Neutrophil (primary cell): ENCODE data around the gene TSPAN5.

ENCODE experiments used
- H3K27ac ChIP-seq: fragments of 200-600 bp; sonication (generic); 2 replicates; pipeline ENCODE4 v1.5.1; 2016; ENCODE audit warnings: mild to moderate bottlenecking, moderate library complexity
- H3K27me3 ChIP-seq: fragments of 200-600 bp; sonication (generic); 2 replicates; pipeline ENCODE4 v1.6.0; 2016; ENCODE audit warnings: mild to moderate bottlenecking
- H3K36me3 ChIP-seq: fragments of 200-600 bp; sonication (generic); 2 replicates; pipeline ENCODE4 v1.5.1; 2017
- H3K4me1 ChIP-seq, 2 experiments: fragments of 200-600 bp in 1 of 2; sonication (generic) in 1 of 2; 1 replicate in 1 of 2; 2 replicates in 1 of 2; pipeline versions ENCODE4 v1.5.1 to v1.6.1; 2013 to 2016; ENCODE audit warnings: low read depth in 1 of 2, low read length in 1 of 2, mild to moderate bottlenecking in 1 of 2, moderate library complexity in 1 of 2; ENCODE audit not compliant: control insufficient read depth in 1 of 2, insufficient read depth in 1 of 2
- H3K4me3 ChIP-seq, 2 experiments: fragments of 200-600 bp in 1 of 2; sonication (generic) in 1 of 2; 1 replicate in 1 of 2; 2 replicates in 1 of 2; pipeline ENCODE4 v1.5.1; 2013 to 2016; ENCODE audit warnings: low read depth in 1 of 2, low read length in 1 of 2, mild to moderate bottlenecking in 1 of 2, moderate library complexity in 1 of 2
- H3K9me3 ChIP-seq: fragments of 200-600 bp; sonication (generic); 2 replicates; pipeline ENCODE4 v1.5.1; 2016
- TF ChIP-seq, protein P1 (sequence below): fragments of 200-600 bp; sonication (generic); IDR thresholded peaks from 2 replicates; pipeline ENCODE4 v1.5.1; 2016; ENCODE audit warnings: antibody characterized with exemption

TSPAN5 gene

DNA sequence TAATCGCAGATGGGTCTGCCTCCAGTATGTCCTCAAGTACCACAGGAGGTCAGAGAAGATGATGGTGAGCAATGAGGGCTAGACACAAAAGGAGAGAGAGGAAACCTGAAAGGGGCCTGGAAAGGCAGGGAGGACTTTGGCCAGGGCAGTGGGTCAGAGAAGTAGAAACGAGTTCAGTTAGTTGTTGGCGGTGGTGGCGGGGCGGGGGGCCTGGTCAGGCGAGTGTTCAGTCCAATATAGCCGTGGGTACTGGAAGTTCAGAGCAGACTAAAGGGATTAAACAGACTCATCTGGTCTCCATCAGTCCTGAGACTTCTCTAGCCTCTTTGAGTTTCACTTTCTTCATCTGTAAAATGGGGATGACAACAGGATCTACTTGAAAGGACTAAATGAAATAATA lies 90.8 kb downstream of the TSPAN5 start:
- Histone ChIP-seq H3K9me3 (no peaks in the 10 kb centered on the region), H3K27me3 (no peaks in the 10 kb centered on the region), H3K27ac (no peak overlapping the region), H3K4me3 (no peak overlapping the region), H3K36me3 (no peaks in the 10 kb centered on the region), H3K4me1 (no peaks in the 10 kb centered on the region)
- TF ChIP-seq, protein P1, sequence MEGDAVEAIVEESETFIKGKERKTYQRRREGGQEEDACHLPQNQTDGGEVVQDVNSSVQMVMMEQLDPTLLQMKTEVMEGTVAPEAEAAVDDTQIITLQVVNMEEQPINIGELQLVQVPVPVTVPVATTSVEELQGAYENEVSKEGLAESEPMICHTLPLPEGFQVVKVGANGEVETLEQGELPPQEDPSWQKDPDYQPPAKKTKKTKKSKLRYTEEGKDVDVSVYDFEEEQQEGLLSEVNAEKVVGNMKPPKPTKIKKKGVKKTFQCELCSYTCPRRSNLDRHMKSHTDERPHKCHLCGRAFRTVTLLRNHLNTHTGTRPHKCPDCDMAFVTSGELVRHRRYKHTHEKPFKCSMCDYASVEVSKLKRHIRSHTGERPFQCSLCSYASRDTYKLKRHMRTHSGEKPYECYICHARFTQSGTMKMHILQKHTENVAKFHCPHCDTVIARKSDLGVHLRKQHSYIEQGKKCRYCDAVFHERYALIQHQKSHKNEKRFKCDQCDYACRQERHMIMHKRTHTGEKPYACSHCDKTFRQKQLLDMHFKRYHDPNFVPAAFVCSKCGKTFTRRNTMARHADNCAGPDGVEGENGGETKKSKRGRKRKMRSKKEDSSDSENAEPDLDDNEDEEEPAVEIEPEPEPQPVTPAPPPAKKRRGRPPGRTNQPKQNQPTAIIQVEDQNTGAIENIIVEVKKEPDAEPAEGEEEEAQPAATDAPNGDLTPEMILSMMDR: no peak

GRCh38 chr4:98566361-98567008 lies 91.9 kb downstream of the TSPAN5 start:
- Histone ChIP-seq H3K9me3 (no peaks in the 10 kb centered on the region), H3K27ac (no peak overlapping the region), H3K36me3 (no peaks in the 10 kb centered on the region), H3K27me3 (no peaks in the 10 kb centered on the region), H3K4me1 (no peaks in the 10 kb centered on the region), H3K4me3 (no peak overlapping the region)
- TF ChIP-seq, protein P1: no peak

DNA sequence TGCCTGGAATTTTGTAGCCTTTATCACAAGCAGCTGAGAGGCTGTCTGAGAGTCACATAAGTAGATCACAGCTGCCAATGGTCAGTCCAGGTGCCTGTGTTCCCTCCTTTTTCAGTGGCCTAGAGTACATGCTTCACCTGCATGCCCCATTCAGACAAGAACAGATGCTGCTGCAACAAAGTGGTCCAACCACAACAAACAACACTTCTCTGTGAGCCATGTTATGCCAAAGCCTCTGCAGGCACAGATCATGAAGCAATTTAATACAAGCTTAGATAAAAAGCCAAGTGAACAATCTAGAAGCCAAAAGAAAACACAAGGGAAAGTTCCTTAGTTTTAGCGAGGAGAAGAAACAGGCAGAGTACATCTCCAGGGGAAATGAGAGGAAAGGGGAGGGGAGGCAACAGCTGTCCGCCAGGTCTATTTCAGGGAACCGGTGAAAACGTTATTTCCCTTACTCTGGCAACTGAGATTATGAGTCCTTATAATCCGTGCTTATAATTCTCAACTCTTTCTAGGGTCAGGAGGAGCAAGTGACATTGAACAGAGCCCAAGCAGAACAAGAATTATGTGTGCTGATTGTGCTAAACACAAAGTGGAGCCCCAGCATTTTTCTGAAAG lies 92.6 kb downstream of the TSPAN5 start:
- TF ChIP-seq, protein P1: no peak
- Histone ChIP-seq H3K9me3 (no peaks in the 10 kb centered on the region), H3K4me1 (no peaks in the 10 kb centered on the region)

DNA sequence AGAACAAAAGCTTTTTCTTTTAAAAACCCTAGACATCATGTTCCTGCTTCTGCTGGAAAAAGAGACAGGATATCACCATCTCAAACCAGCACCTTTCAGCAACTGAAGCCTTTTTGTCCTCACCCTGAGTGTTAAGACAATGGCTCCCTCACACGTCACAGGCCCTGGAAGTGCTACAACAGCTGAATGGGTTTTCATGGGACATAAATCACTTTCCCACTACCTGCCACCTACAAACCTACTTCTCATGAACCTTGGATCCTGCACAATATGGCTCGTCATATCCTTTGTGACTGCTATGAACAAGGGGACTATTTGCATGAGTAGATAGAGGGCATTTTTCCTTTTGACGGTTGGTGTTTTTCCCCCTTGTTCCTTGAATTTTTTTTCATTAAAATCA lies 93.6 kb downstream of the TSPAN5 start:
- Histone ChIP-seq H3K27me3 (no peaks in the 10 kb centered on the region), H3K36me3 (no peaks in the 10 kb centered on the region), H3K4me3 (no peak overlapping the region), H3K27ac (no peak overlapping the region), H3K4me1 (no peaks in the 10 kb centered on the region), H3K9me3 (no peaks in the 10 kb centered on the region)
- TF ChIP-seq, protein P1: no peak

More for the DNA sequence above, 92.6 kb downstream of the TSPAN5 start:
- H3K4me3 ChIP-seq: no peak overlapping the region
- no peaks in the 10 kb centered on the region for H3K27me3 ChIP-seq
- no peaks in the 10 kb centered on the region for H3K36me3 ChIP-seq
- H3K27ac ChIP-seq: no peak overlapping the region

DNA sequence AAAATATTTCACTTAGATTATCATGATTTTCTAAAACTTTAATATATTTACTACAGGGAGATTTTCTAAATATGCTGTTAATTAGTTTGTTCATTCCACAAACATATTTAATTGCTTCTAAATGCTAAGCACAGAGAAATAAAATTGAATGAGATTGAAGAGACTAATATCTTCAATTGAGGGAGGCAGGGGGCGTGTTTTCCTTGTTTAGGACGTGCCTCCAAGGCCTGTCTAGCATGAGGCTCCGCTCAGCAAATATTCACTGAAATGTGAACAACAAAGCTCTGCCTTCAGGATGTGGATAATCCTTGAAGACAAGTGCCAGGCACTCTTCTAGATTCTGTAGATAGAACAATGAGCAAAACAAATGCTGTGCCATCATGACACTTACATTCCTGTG lies 98.1 kb downstream of the TSPAN5 start:
- H3K36me3 ChIP-seq: no peaks in the 10 kb centered on the region
- H3K27ac ChIP-seq: no peak overlapping the region
- H3K4me1 ChIP-seq: no peaks in the 10 kb centered on the region
- H3K4me3 ChIP-seq: no peak overlapping the region
- no peaks in the 10 kb centered on the region for H3K9me3 ChIP-seq
- H3K27me3 ChIP-seq: no peaks in the 10 kb centered on the region
- TF ChIP-seq, protein P1: no peak
